HEK293 (cell line): ENCODE results near the gene IBTK.
"Not testable (repeated sequence)": the region's sequence is repeated elsewhere in the genome, so short reads cannot be mapped to it uniquely, and the experiment has no call there.

Source experiments
- CTCF ChIA-PET: fragments of 350-600 bp; formaldehyde crosslinking; extraction: SDS; loops from one replicate; lab custom pipeline; 2021; ENCODE audit warnings: antibody characterized with exemption; lab: Yijun Ruan, JAX
- POLR2A ChIA-PET: fragments of 300-600 bp; formaldehyde crosslinking; extraction: SDS; loops from one replicate; lab custom pipeline; 2020; ENCODE audit warnings: antibody characterized with exemption, inconsistent platforms; lab: Yijun Ruan, JAX
- H3K27ac ChIP-seq: fragments of 200-500 bp; sonication (Bioruptor generic); 2 replicates; pipeline ENCODE4 v1.5.1; 2014; ENCODE audit warnings: low read depth, low read length, control low read depth, inconsistent platforms; ENCODE audit errors: extremely low read depth
- H3K36me3 ChIP-seq, 2 experiments: fragments of 200-500 bp in 1 of 2; sonication (Bioruptor generic) in 1 of 2; 1 replicate in 1 of 2; 2 replicates in 1 of 2; pipeline ENCODE4 v1.5.1; 2014 to 2017; ENCODE audit warnings: inconsistent platforms in 2 of 2, low read length in 2 of 2; ENCODE audit not compliant: control insufficient read depth in 2 of 2, insufficient read depth in 1 of 2
- H3K4me1 ChIP-seq: fragments of 200-500 bp; sonication (Bioruptor generic); 2 replicates; pipeline ENCODE4 v1.5.1; 2014; ENCODE audit warnings: mild to moderate bottlenecking, low read length, inconsistent platforms; ENCODE audit not compliant: control insufficient read depth, insufficient read depth
- H3K4me3 ChIP-seq: 2 replicates; pipeline ENCODE4 v1.5.1; 2011; ENCODE audit warnings: low read depth, mild to moderate bottlenecking, control low read depth, low read length, moderate library complexity
- H3K9me3 ChIP-seq: fragments of 200-500 bp; sonication (Bioruptor generic); 2 replicates; pipeline ENCODE4 v1.5.1; 2014; ENCODE audit warnings: low read depth, low read length, inconsistent platforms; ENCODE audit not compliant: control insufficient read depth, insufficient read depth
- GLIS2 ChIP-seq: fragments of 450-650 bp; formaldehyde crosslinking; IDR thresholded peaks from 2 replicates; pipeline ENCODE4 v1.5.1; 2016; ENCODE audit warnings: missing biosample characterization, missing genetic modification characterization
- HOXD13 ChIP-seq: sonication (generic); formaldehyde crosslinking; IDR thresholded peaks from 2 replicates; pipeline ENCODE4 v1.8.0; 2022; ENCODE audit warnings: missing genetic modification reagents, borderline replicate concordance
- MEIS1 ChIP-seq: sonication (generic); formaldehyde crosslinking; IDR thresholded peaks from 2 replicates; pipeline ENCODE4 v1.8.1; 2022; ENCODE audit warnings: missing genetic modification reagents, mild to moderate bottlenecking, borderline replicate concordance
- ZNF785 ChIP-seq: fragments of 450-650 bp; formaldehyde crosslinking; IDR thresholded peaks from 2 replicates; pipeline ENCODE4 v1.5.1; 2016; ENCODE audit warnings: missing biosample characterization, missing genetic modification characterization
- TF ChIP-seq, protein P1 (sequence below): fragments of 450-650 bp; formaldehyde crosslinking; IDR thresholded peaks from 2 replicates; pipeline ENCODE4; 2016; ENCODE audit warnings: missing biosample characterization, missing genetic modification characterization
- TF ChIP-seq, protein P2 (sequence below): fragments of 450-650 bp; formaldehyde crosslinking; IDR thresholded peaks from 2 replicates; pipeline ENCODE4 v1.5.1; 2016; ENCODE audit warnings: missing biosample characterization, missing genetic modification characterization
- TF ChIP-seq, protein P3 (sequence below): fragments of 450-650 bp; formaldehyde crosslinking; IDR thresholded peaks from 2 replicates; pipeline ENCODE4 v1.5.1; 2016; ENCODE audit warnings: missing biosample characterization, missing genetic modification characterization
- TF ChIP-seq, protein P4 (sequence below): fragments of 450-650 bp; formaldehyde crosslinking; IDR thresholded peaks from 2 replicates; pipeline ENCODE4 v1.5.1; 2016; ENCODE audit warnings: missing biosample characterization, missing genetic modification characterization
- TF ChIP-seq, protein P5 (sequence below): fragments of 450-650 bp; formaldehyde crosslinking; IDR thresholded peaks from 2 replicates; pipeline ENCODE4 v1.5.1; 2016; ENCODE audit warnings: missing biosample characterization, missing genetic modification characterization
- TF ChIP-seq, protein P6 (sequence below): fragments of 450-650 bp; formaldehyde crosslinking; IDR thresholded peaks from 2 replicates; pipeline ENCODE4 v1.5.1; 2016; ENCODE audit warnings: missing biosample characterization, missing genetic modification characterization

Gene IBTK

DNA sequence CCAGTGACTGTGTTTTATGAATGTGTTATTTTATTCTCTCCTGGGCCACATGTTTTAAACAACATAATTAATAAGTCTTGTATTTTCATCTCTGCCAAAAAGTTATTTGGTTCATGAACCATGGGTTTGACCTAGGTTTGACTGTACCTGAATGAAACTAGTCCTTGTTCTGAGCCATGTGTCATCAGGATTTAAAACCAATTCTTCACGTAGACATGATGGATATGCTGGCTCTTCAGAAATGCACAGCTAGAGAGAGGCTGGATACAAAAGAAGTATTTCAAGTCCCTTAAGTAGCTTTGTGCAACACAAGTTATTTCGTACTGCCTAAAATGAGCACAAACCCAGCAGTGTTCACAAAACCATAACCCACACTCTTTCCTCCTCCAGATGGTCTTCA, 116.1 kb downstream of the IBTK start:
- no peaks in the 10 kb centered on the region for H3K9me3 ChIP-seq
- CTCF ChIA-PET, result interaction anchor here (0.5 to 1.0 kb wide), 2 partner anchors 43 to 1418 kb away, joined by 3 to 6 read pairs; no protein-coding TSS in a partner anchor
- POLR2A ChIA-PET, result no interaction called here
- H3K4me1 ChIP-seq, result no peaks in the 10 kb centered on the region
- no peak for TF ChIP-seq GLIS2 (tag by site-specific recombination)
- no peak overlapping the region for H3K4me3 ChIP-seq
- H3K36me3 ChIP-seq, result no peaks in the 10 kb centered on the region
- no peak overlapping the region for H3K27ac ChIP-seq

DNA sequence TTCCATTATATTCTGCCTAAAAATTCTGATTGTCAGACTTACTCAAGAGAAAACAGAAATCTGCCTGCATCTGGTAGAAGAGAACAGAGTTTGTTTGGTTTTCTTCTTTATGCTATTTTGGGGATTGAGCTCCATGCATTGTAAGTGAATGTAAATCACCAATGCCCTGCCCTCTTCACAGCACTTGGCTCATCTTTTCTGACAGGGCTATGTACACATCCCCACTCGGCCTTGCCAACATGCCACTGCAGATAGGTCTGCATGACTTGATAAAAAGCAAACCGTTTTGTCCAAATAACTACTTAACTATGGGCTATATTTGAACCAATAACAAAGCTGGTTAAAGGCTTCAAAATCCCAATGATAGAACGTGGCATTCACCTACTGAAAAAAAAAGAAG, 117.7 kb downstream of the IBTK start:
- H3K4me3 ChIP-seq, result no peak overlapping the region
- H3K4me1 ChIP-seq, result no peaks in the 10 kb centered on the region
- no peaks in the 10 kb centered on the region for H3K9me3 ChIP-seq
- no peak overlapping the region for H3K27ac ChIP-seq
- TF ChIP-seq, protein P1, sequence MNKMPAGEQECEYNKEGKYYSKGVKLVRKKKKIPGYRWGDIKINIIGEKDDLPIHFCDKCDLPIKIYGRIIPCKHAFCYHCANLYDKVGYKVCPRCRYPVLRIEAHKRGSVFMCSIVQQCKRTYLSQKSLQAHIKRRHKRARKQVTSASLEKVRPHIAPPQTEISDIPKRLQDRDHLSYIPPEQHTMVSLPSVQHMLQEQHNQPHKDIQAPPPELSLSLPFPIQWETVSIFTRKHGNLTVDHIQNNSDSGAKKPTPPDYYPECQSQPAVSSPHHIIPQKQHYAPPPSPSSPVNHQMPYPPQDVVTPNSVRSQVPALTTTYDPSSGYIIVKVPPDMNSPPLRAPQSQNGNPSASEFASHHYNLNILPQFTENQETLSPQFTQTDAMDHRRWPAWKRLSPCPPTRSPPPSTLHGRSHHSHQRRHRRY (tag by site-specific recombination), result no peak
- TF ChIP-seq ZNF785 (tag by site-specific recombination), result no peak
- no peak for TF ChIP-seq HOXD13 (CRISPR knock-in tag)
- TF ChIP-seq, protein P2, sequence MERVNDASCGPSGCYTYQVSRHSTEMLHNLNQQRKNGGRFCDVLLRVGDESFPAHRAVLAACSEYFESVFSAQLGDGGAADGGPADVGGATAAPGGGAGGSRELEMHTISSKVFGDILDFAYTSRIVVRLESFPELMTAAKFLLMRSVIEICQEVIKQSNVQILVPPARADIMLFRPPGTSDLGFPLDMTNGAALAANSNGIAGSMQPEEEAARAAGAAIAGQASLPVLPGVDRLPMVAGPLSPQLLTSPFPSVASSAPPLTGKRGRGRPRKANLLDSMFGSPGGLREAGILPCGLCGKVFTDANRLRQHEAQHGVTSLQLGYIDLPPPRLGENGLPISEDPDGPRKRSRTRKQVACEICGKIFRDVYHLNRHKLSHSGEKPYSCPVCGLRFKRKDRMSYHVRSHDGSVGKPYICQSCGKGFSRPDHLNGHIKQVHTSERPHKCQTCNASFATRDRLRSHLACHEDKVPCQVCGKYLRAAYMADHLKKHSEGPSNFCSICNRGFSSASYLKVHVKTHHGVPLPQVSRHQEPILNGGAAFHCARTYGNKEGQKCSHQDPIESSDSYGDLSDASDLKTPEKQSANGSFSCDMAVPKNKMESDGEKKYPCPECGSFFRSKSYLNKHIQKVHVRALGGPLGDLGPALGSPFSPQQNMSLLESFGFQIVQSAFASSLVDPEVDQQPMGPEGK (tag by site-specific recombination), result no peak
- TF ChIP-seq, protein P3, sequence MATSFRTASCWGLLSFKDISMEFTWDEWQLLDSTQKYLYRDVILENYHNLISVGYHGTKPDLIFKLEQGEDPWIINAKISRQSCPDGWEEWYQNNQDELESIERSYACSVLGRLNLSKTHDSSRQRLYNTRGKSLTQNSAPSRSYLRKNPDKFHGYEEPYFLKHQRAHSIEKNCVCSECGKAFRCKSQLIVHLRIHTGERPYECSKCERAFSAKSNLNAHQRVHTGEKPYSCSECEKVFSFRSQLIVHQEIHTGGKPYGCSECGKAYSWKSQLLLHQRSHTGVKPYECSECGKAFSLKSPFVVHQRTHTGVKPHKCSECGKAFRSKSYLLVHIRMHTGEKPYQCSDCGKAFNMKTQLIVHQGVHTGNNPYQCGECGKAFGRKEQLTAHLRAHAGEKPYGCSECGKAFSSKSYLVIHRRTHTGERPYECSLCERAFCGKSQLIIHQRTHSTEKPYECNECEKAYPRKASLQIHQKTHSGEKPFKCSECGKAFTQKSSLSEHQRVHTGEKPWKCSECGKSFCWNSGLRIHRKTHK, result no peak
- TF ChIP-seq MEIS1 (CRISPR knock-in tag), result no peak
- TF ChIP-seq, protein P4, sequence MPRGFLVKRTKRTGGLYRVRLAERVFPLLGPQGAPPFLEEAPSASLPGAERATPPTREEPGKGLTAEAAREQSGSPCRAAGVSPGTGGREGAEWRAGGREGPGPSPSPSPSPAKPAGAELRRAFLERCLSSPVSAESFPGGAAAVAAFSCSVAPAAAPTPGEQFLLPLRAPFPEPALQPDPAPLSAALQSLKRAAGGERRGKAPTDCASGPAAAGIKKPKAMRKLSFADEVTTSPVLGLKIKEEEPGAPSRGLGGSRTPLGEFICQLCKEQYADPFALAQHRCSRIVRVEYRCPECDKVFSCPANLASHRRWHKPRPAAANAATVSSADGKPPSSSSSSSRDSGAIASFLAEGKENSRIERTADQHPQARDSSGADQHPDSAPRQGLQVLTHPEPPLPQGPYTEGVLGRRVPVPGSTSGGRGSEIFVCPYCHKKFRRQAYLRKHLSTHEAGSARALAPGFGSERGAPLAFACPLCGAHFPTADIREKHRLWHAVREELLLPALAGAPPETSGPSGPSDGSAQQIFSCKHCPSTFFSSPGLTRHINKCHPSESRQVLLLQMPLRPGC (tag by site-specific recombination), result no peak
- TF ChIP-seq, protein P5, sequence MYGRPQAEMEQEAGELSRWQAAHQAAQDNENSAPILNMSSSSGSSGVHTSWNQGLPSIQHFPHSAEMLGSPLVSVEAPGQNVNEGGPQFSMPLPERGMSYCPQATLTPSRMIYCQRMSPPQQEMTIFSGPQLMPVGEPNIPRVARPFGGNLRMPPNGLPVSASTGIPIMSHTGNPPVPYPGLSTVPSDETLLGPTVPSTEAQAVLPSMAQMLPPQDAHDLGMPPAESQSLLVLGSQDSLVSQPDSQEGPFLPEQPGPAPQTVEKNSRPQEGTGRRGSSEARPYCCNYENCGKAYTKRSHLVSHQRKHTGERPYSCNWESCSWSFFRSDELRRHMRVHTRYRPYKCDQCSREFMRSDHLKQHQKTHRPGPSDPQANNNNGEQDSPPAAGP (tag by site-specific recombination), result no peak
- TF ChIP-seq, protein P6, sequence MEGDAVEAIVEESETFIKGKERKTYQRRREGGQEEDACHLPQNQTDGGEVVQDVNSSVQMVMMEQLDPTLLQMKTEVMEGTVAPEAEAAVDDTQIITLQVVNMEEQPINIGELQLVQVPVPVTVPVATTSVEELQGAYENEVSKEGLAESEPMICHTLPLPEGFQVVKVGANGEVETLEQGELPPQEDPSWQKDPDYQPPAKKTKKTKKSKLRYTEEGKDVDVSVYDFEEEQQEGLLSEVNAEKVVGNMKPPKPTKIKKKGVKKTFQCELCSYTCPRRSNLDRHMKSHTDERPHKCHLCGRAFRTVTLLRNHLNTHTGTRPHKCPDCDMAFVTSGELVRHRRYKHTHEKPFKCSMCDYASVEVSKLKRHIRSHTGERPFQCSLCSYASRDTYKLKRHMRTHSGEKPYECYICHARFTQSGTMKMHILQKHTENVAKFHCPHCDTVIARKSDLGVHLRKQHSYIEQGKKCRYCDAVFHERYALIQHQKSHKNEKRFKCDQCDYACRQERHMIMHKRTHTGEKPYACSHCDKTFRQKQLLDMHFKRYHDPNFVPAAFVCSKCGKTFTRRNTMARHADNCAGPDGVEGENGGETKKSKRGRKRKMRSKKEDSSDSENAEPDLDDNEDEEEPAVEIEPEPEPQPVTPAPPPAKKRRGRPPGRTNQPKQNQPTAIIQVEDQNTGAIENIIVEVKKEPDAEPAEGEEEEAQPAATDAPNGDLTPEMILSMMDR (tag by site-specific recombination), result no peak
- POLR2A ChIA-PET, result no interaction called here
- CTCF ChIA-PET, result interaction anchor here (0.7 to 1.1 kb wide), 2 partner anchors 14 to 704 kb away, joined by 3 read pairs; no protein-coding TSS in a partner anchor
- no peaks in the 10 kb centered on the region for H3K36me3 ChIP-seq

DNA sequence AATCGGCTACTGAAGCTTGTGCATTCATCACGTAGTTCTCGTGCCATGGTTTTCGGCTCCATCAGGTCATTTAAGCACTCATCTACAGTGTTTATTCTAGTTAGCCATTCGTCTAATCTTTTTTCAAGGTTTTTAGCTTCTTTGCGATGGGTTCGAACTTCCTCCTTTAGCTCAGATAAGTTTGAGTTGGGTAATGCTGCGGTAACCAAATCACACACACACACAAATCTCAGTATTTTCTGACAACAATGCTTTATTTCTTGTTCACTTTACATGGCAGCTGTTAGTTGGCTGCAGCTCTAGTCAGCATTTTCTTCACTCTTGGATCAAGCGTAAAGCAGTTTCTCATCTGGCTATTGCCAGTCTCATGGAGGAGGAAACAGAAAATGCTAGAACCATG, 118.6 kb downstream of the IBTK start:
- H3K4me3 ChIP-seq, POLR2A ChIA-PET, H3K9me3 ChIP-seq, H3K27ac ChIP-seq, H3K4me1 ChIP-seq, H3K36me3 ChIP-seq: not testable (repeated sequence)
- CTCF ChIA-PET, result interaction anchor here (1.1 kb wide), 1 partner anchor 15 kb away, joined by 3 read pairs; no protein-coding TSS in a partner anchor
